GM21723 (cell line): Measurements from ENCODE around the gene VGLL3.

Source experiments
- ATAC-seq: cut with Tn5 transposase; IDR thresholded peaks from one replicate; pipeline ENCODE4 v1.9.1; 2021; ENCODE audit warnings: mild to moderate bottlenecking, moderate library complexity; ENCODE audit not compliant: unreplicated experiment

Gene VGLL3

GRCh38 chr3:86951322-86951721 is 39.6 kb downstream of the VGLL3 start:
- no peak for ATAC-seq

- ATAC-seq, result no peak
Observed at GRCh38 chr3:86950717-86951116, 40.2 kb downstream of the VGLL3 start.

- ATAC-seq, result no peak
Observed at GRCh38 chr3:86949850-86950249, 41.1 kb downstream of the VGLL3 start.

DNA sequence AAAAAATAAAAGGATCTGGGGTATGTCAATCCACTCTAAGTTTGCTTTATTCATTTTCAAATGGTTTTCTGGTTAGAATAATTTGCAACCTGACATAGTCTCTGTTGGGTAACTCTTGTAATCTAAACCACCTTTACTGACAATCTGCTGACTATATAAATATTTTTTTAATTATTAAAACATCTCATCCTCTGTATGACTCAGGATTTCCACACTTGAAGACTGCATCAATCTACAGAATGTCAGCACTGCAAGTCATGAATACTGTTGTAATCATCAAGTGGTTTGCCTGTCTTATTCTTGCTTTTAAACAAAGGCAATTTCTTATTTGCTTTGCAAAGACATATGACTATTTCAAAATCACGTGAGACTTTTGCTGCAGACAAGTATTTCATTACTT is 42.1 kb downstream of the VGLL3 start:
- ATAC-seq, result no peak

GRCh38 chr3:86942206-86942605 is 48.7 kb downstream of the VGLL3 start:
- no peak for ATAC-seq

DNA sequence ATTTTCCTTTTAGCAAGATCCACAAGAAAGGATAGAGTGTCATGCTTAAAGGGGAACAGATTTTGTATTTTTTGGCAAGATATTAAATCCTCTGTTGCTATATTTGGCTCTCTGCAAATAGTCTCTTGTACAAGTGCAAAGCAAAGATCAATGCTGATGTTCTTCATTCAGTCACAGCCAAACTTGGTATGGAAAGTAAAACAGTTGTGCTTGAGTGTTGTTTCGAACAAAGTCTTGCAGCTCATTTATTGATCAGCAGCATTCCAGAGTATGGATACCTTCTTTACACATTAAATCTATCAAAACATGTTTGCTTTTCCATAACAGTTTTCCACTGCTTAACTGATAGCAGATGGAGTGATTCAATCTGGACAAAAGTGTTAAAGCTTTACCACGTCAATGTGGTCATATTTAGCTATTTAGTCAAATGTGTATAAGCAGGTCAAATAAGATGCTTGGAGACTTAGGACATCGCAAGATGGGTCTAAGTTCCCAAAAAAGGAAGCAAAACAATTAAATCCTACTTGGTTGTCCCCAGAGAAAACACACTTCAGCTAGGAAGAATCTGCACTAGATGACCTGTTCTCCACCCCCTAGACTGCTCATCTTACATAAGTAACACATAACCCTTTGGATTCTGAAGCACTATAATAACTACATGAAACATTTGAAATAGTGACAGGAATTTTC is 52.4 kb downstream of the VGLL3 start:
- ATAC-seq, result no peak

- ATAC-seq, result no peak
Observed at GRCh38 chr3:86937306-86937791, 53.6 kb downstream of the VGLL3 start.

GRCh38 chr3:86934851-86935250 is 56.1 kb downstream of the VGLL3 start:
- ATAC-seq, result no peak

GRCh38 chr3:86930831-86931230 is 60.1 kb downstream of the VGLL3 start:
- ATAC-seq, result no peak

GRCh38 chr3:86930181-86930580 is 60.8 kb downstream of the VGLL3 start:
- ATAC-seq, result no peak

GRCh38 chr3:86929046-86929445 is 61.9 kb downstream of the VGLL3 start:
- no peak for ATAC-seq

DNA sequence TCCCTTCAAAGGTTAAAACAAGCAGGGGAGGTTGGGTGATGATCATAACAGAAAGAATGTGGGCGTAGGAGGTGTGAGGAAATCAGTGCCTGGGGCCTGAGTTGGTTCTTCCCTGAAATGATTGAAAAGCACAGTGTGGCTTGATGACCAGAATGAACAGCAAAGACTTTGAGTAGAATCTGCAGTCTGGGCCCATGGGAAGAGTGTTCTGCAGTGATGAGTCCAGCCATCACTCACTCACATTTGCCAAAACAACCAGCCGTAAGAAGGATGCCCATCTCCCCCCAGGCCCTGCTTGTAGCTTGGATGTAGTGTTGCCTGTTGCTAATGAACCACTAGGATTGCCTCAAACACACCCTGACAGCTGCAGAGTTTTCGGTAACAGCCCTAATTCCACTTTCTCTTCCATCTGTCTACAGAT is 67.9 kb downstream of the VGLL3 start:
- ATAC-seq, result no peak

GRCh38 chr3:86921971-86922680 is 68.8 kb downstream of the VGLL3 start:
- no peak for ATAC-seq

GRCh38 chr3:86914670-86915069 is 76.3 kb downstream of the VGLL3 start:
- no peak for ATAC-seq

DNA sequence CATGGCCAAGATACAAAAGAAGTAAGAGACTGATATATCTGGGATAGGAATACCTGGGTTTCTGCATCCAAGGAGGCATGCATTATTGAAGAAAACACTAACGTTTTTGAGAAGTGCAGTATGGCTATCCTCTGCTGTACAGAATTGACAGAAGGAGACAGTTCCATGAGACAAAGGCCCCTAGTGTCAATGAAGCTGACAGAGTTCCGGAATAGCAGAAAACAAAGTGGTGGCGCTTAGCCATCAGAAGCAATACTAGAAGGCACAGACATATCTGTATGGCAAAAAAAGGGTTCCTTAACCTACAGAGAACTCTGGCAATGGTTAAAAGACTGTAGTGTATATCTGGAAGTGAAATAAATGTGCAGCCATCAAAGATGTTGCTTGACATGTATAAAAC is 77.8 kb downstream of the VGLL3 start:
- no peak for ATAC-seq

DNA sequence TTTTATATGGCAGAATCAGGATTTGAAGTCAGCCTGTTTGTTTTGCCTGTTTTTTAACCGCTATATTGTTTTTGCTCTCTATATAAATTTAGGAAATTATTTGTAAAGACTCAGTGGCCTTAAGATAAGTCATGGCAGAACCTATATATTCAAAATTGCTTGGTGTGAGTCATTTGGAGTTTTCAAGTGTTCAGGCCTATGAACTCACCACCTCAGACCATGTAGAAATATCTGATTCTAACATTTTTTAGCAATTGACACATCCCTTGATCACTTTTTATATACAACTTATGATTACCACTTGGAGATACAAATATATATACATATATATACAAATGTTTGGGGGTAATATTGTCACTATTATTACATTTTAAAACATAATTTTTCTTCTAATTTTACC is 95.7 kb downstream of the VGLL3 start:
- ATAC-seq, result no peak

- ATAC-seq, result no peak
Observed at GRCh38 chr3:86890741-86891396, 100.1 kb downstream of the VGLL3 start.
